Measurements from ENCODE around the gene STAT4.
"Not testable (repeated sequence)": the region's sequence is repeated elsewhere in the genome, so short reads cannot be mapped to it uniquely, and the experiment has no call there.

Gene STAT4

DNA sequence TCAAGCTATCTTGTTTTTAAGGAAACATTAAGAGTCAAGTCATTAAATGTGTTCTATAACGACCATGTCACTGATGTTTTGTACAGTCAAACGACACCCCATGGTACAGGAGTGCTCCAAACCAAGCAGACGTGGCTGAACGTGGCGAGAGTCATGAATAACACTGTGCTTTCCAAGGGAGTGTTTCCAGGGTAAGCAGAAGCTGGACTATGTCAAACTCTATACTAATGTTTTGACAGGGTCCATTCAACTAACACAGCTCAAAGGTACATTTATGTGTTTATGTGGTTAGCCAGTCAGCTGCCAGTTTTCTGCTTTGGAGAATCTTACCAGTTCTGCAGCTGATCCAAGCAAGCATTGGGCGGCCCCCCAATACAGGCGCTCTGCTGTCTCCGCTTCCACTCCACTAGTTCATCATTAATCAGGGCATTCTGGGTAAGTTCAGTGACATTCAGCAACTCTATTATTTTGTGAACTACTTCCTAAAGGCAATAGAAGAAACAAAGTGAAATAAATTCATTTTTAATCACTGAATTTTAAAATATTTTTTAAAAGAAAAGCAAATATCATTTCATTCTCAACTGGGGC lies 153.2 kb downstream of the STAT4 start:
- Mint-ChIP-seq H3K4me3 (no peak overlapping the region), H3K9me3 (no peaks in the 10 kb centered on the region), H3K27ac (peak overlapping the region; percentile 54), H3K36me3 (ENCODE audit: low read depth) (peaks cover 100% of the 10 kb centered on the region), H3K27me3 (no peaks in the 10 kb centered on the region), H3K4me1 (ENCODE audit: low read depth) (peaks cover 31% of the 10 kb centered on the region)
- intact Hi-C loops (cut with micrococcal nuclease), result no loop called here

- no peaks in the 10 kb centered on the region for H3K9me3 Mint-ChIP-seq
- H3K4me1 Mint-ChIP-seq (ENCODE audit: low read depth), result peaks cover 31% of the 10 kb centered on the region
- intact Hi-C loops (cut with micrococcal nuclease), result no loop called here
- peaks cover 100% of the 10 kb centered on the region for H3K36me3 Mint-ChIP-seq (ENCODE audit: low read depth)
- no peak overlapping the region for H3K4me3 Mint-ChIP-seq
- no peaks in the 10 kb centered on the region for H3K27me3 Mint-ChIP-seq
- peak overlapping the region; percentile 54 for H3K27ac Mint-ChIP-seq
Measured at GRCh38 chr2:190996947-190997346, 153.8 kb downstream of the STAT4 start.

- intact Hi-C loops (cut with micrococcal nuclease), result no loop called here
- Mint-ChIP-seq H3K27me3 (no peaks in the 10 kb centered on the region), H3K9me3 (no peaks in the 10 kb centered on the region), H3K4me1 (ENCODE audit: low read depth) (peaks cover 31% of the 10 kb centered on the region), H3K4me3 (no peak overlapping the region), H3K27ac (peak overlapping the region; percentile 67), H3K36me3 (ENCODE audit: low read depth) (peaks cover 100% of the 10 kb centered on the region)
Measured at GRCh38 chr2:190996338-190996946, 154.4 kb downstream of the STAT4 start.

GRCh38 chr2:190995315-190995714 lies 155.5 kb downstream of the STAT4 start:
- H3K27me3 Mint-ChIP-seq; intact Hi-C loops (cut with micrococcal nuclease): not testable (repeated sequence)

DNA sequence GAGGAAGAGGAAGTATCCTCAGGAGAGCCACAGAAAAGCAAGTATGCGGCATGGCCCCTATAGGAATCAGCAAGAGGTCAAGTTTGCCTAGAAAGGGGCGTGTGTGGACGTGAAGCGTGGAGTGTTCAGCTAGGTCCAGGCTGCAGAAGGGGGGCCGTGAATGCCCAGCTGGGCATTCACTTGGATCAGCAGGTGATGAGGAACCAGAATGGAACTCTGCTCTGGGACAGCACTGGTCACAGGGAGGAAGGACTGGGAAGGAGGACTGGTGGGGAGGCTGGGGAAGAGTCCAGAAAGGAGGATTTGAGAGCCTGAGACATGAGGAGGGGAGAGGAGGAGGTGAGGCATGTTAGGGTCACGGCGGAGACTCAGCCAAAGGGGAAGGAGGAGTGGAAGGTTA lies 156.6 kb downstream of the STAT4 start:
- intact Hi-C loops (cut with micrococcal nuclease), result no loop called here
- peaks cover 100% of the 10 kb centered on the region for H3K36me3 Mint-ChIP-seq (ENCODE audit: low read depth)
- no peaks in the 10 kb centered on the region for H3K27me3 Mint-ChIP-seq
- peak overlapping the region; percentile 44 for H3K27ac Mint-ChIP-seq
- no peaks in the 10 kb centered on the region for H3K9me3 Mint-ChIP-seq
- no peak overlapping the region for H3K4me3 Mint-ChIP-seq
- peaks cover 31% of the 10 kb centered on the region for H3K4me1 Mint-ChIP-seq (ENCODE audit: low read depth)

More at GRCh38 chr2:190995315-190995714, 155.5 kb downstream of the STAT4 start:
- Mint-ChIP-seq H3K27ac (peak overlapping the region; percentile 67), H3K4me1 (ENCODE audit: low read depth) (peaks cover 31% of the 10 kb centered on the region), H3K36me3 (ENCODE audit: low read depth) (peaks cover 100% of the 10 kb centered on the region)
- H3K9me3 Mint-ChIP-seq, H3K4me3 Mint-ChIP-seq: not testable (repeated sequence)

DNA sequence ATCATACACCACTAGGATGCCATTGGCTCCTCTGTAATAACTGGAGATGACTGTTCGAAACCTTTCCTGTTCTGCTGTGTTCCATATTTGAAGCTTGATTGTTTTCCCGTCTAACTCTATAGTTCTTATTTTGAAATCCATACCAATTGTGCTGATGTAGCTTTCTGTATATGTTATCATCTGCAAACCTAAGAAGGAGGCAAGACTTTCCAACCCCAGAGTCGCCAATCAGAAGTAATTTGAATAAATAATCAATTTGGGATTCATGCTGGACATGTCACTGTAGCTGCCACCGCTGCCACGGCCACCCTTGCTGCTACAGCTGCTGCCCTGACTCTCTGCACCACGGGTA lies 157.5 kb downstream of the STAT4 start:
- no peaks in the 10 kb centered on the region for H3K27me3 Mint-ChIP-seq
- H3K27ac Mint-ChIP-seq, result no peak overlapping the region
- no peak overlapping the region for H3K4me3 Mint-ChIP-seq
- H3K9me3 Mint-ChIP-seq, result no peaks in the 10 kb centered on the region
- intact Hi-C loops (cut with micrococcal nuclease), result no loop called here
- H3K36me3 Mint-ChIP-seq (ENCODE audit: low read depth), result peaks cover 100% of the 10 kb centered on the region
- H3K4me1 Mint-ChIP-seq (ENCODE audit: low read depth), result peaks cover 31% of the 10 kb centered on the region

GRCh38 chr2:190990132-190990531 lies 160.7 kb downstream of the STAT4 start:
- no peaks in the 10 kb centered on the region for H3K27me3 Mint-ChIP-seq
- peaks cover 99% of the 10 kb centered on the region for H3K36me3 Mint-ChIP-seq (ENCODE audit: low read depth)

GRCh38 chr2:190988910-190989309 lies 161.9 kb downstream of the STAT4 start:
- Mint-ChIP-seq H3K27me3 (no peaks in the 10 kb centered on the region), H3K27ac (no peak overlapping the region), H3K9me3 (no peaks in the 10 kb centered on the region), H3K4me1 (ENCODE audit: low read depth) (no peaks in the 10 kb centered on the region), H3K36me3 (ENCODE audit: low read depth) (peaks cover 99% of the 10 kb centered on the region), H3K4me3 (no peak overlapping the region)
- intact Hi-C loops (cut with micrococcal nuclease), result loop anchor here (5.0 kb wide), 1 partner anchor 82 kb away; no protein-coding TSS in a partner anchor

More at GRCh38 chr2:190990132-190990531, 160.7 kb downstream of the STAT4 start:
- no peak overlapping the region for H3K27ac Mint-ChIP-seq
- H3K4me1 Mint-ChIP-seq (ENCODE audit: low read depth), result peaks cover 2% of the 10 kb centered on the region
- H3K9me3 Mint-ChIP-seq, result no peaks in the 10 kb centered on the region
- H3K4me3 Mint-ChIP-seq, result no peak overlapping the region
- intact Hi-C loops (cut with micrococcal nuclease), result no loop called here

DNA sequence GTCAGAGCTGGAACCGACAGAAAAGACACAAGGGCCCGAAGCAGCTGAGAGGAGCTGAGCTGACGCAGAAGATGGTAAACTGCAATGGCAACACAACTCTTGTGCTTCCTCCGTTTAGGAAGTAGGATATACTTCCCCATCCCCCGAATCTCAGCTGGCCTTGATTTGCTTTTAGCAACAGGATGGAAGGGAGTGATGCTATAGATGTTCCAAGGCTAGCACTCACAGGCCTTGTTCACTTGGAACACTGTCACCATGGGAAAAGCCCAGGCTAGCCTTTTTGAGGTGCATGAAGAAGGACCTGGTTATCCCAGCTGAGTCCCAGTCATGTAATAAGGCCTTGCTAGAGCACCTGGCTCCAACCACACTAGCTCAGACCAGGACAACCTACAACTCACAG lies 162.9 kb downstream of the STAT4 start:
- Mint-ChIP-seq H3K4me1 (ENCODE audit: low read depth) (no peaks in the 10 kb centered on the region), H3K27ac (no peak overlapping the region), H3K36me3 (ENCODE audit: low read depth) (peaks cover 99% of the 10 kb centered on the region), H3K27me3 (no peaks in the 10 kb centered on the region), H3K4me3 (no peak overlapping the region), H3K9me3 (no peaks in the 10 kb centered on the region)
- intact Hi-C loops (cut with micrococcal nuclease), result loop anchor here (5.0 kb wide), 1 partner anchor 81 kb away; no protein-coding TSS in a partner anchor

- intact Hi-C loops (cut with micrococcal nuclease), result loop anchor here (5.0 kb wide), 1 partner anchor 80 kb away; no protein-coding TSS in a partner anchor
- Mint-ChIP-seq H3K9me3 (no peaks in the 10 kb centered on the region), H3K27me3 (no peaks in the 10 kb centered on the region), H3K4me3 (no peak overlapping the region), H3K4me1 (ENCODE audit: low read depth) (no peaks in the 10 kb centered on the region), H3K27ac (no peak overlapping the region), H3K36me3 (ENCODE audit: low read depth) (peaks cover 99% of the 10 kb centered on the region)
Measured at GRCh38 chr2:190987116-190987515, 163.7 kb downstream of the STAT4 start.

DNA sequence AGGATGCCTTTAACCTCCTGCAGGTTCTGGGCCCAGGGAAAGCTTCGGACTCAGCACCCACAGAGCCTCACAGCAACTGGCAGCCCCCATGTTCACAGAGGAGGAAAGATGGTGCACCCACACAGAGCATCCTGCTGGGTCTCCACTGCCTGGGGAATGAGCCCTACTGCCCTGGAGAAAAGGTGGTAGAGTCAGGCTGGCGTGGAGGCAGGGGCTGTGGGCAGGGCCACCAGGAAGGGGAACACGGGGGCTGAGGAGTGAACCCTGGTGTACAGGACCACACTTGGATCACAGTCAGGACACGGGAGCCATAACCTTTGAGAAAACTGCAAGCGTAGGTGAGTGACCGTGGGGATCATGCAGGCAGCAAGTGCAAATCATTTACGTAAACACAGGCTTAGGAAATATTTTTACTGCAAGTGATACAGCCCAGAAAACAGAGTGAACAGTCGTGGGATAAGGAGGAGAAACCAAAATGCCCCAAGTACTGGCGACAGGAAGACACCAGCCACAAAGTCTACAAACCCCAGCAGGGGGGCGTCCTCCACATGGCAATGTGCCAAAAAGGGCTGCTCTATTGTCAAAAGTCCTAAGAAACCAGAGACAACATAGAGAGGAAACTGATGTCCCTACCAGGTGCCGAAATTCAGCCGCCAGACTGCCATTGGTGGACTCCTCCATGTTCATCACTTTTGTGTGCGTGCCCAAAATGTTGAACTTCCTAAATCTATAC lies 164.4 kb downstream of the STAT4 start:
- peaks cover 99% of the 10 kb centered on the region for H3K36me3 Mint-ChIP-seq (ENCODE audit: low read depth)
- H3K4me1 Mint-ChIP-seq (ENCODE audit: low read depth), result no peaks in the 10 kb centered on the region
- intact Hi-C loops (cut with micrococcal nuclease), result loop anchor here (5.0 kb wide), 1 partner anchor 79 kb away; no protein-coding TSS in a partner anchor
- no peaks in the 10 kb centered on the region for H3K27me3 Mint-ChIP-seq
- H3K9me3 Mint-ChIP-seq, result no peaks in the 10 kb centered on the region
- peak overlapping the region; percentile 72 for H3K27ac Mint-ChIP-seq
- H3K4me3 Mint-ChIP-seq, result no peak overlapping the region

- Mint-ChIP-seq H3K9me3 (no peaks in the 10 kb centered on the region), H3K27ac (no peak overlapping the region), H3K4me3 (no peak overlapping the region), H3K4me1 (ENCODE audit: low read depth) (peaks cover 17% of the 10 kb centered on the region), H3K36me3 (ENCODE audit: low read depth) (peaks cover 99% of the 10 kb centered on the region), H3K27me3 (no peaks in the 10 kb centered on the region)
- intact Hi-C loops (cut with micrococcal nuclease), result no loop called here
Measured at GRCh38 chr2:190984595-190984994, 166.2 kb downstream of the STAT4 start.

GRCh38 chr2:190982262-190983034 lies 168.3 kb downstream of the STAT4 start:
- Mint-ChIP-seq H3K9me3 (no peaks in the 10 kb centered on the region), H3K27me3 (no peaks in the 10 kb centered on the region), H3K4me1 (ENCODE audit: low read depth) (peaks cover 24% of the 10 kb centered on the region), H3K36me3 (ENCODE audit: low read depth) (peaks cover 99% of the 10 kb centered on the region), H3K27ac (no peak overlapping the region), H3K4me3 (no peak overlapping the region)
- intact Hi-C loops (cut with micrococcal nuclease), result no loop called here

GRCh38 chr2:190981733-190982132 lies 169.1 kb downstream of the STAT4 start:
- Mint-ChIP-seq H3K27ac (peak overlapping the region; percentile 83), H3K27me3 (no peaks in the 10 kb centered on the region), H3K9me3 (no peaks in the 10 kb centered on the region), H3K4me3 (no peak overlapping the region), H3K4me1 (ENCODE audit: low read depth) (peaks cover 25% of the 10 kb centered on the region), H3K36me3 (ENCODE audit: low read depth) (peaks cover 100% of the 10 kb centered on the region)
- intact Hi-C loops (cut with micrococcal nuclease), result no loop called here

Data from dendritic cell treated with granulocyte-macrophage colony-stimulating factor and Interleukin-4, amounts not matched to agents 40 ng/mL and 50 ng/mL, for 4 days (primary cell).